OCI-LY7 (cell line): ENCODE results near the gene TEDC1.

Experiments used
- EZH2phosphoT487 ChIP-seq: fragments of 200-600 bp; sonication (generic); IDR thresholded peaks from 2 replicates; pipeline ENCODE4 v1.6.1; 2018; ENCODE audit warnings: low read depth, borderline replicate concordance, mild to moderate bottlenecking, mixed run types, antibody characterized with exemption, low read length, moderate library complexity, mixed read lengths
- TF ChIP-seq, protein P1 (sequence below): fragments of 200-600 bp; sonication (generic); conservative IDR thresholded peaks from 2 replicates; pipeline ENCODE4 v1.5.1; 2014; ENCODE audit warnings: mild to moderate bottlenecking, antibody characterized with exemption, low read length, moderate library complexity, mixed read lengths

- TF ChIP-seq, protein P1, sequence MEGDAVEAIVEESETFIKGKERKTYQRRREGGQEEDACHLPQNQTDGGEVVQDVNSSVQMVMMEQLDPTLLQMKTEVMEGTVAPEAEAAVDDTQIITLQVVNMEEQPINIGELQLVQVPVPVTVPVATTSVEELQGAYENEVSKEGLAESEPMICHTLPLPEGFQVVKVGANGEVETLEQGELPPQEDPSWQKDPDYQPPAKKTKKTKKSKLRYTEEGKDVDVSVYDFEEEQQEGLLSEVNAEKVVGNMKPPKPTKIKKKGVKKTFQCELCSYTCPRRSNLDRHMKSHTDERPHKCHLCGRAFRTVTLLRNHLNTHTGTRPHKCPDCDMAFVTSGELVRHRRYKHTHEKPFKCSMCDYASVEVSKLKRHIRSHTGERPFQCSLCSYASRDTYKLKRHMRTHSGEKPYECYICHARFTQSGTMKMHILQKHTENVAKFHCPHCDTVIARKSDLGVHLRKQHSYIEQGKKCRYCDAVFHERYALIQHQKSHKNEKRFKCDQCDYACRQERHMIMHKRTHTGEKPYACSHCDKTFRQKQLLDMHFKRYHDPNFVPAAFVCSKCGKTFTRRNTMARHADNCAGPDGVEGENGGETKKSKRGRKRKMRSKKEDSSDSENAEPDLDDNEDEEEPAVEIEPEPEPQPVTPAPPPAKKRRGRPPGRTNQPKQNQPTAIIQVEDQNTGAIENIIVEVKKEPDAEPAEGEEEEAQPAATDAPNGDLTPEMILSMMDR: 0 out of 2 replicates have a peak, but pooled peaks have one; percentile 22
- TF ChIP-seq EZH2phosphoT487: no peak
Observed at GRCh38 chr14:105471297-105471821, 19.7 kb upstream of the TEDC1 start.
